Neural progenitor cell (in vitro differentiated cells): Measurements from ENCODE around the gene KNOP1.

ENCODE experiments used
- CTCF ChIP-seq: fragments of 200-600 bp; sonication (generic); IDR thresholded peaks from 2 replicates; pipeline ENCODE4 v1.5.1; 2017; ENCODE audit warnings: antibody characterized with exemption, mild to moderate bottlenecking
- EZH2 ChIP-seq: fragments of 200-600 bp; sonication (generic); IDR thresholded peaks from 2 replicates; pipeline ENCODE4 v1.6.1; 2017; ENCODE audit warnings: antibody characterized with exemption, mild to moderate bottlenecking, moderate library complexity
- EZH2phosphoT487 ChIP-seq: fragments of 200-600 bp; sonication (generic); IDR thresholded peaks from 2 replicates; pipeline ENCODE4 v1.6.1; 2017; ENCODE audit warnings: antibody characterized with exemption

GRCh38 chr16:19751478-19752385, 33.7 kb upstream of the KNOP1 start:
- TF ChIP-seq CTCF (no peak), EZH2phosphoT487 (no peak), EZH2 (no peak)
